SK-N-SH treated with all-trans-retinoic acid at 6 μM for 48 hours (cell line): ENCODE data around the gene RTRAF.
A peak's percentile ranks its signal among the peaks of the same experiment; 100 is the strongest.

Experiments
- ATAC-seq: fragments of 200-7000 bp; cut with Tn5 transposase; 3 replicates; pipeline ENCODE4 v1.9.1; 2020; ENCODE audit warnings: mild to moderate bottlenecking, moderate library complexity
- ARNTL ChIP-seq: fragments of 450-650 bp; formaldehyde crosslinking; IDR thresholded peaks from 2 replicates; pipeline ENCODE4 v1.5.0; 2020; ENCODE audit warnings: low read depth, mild to moderate bottlenecking, moderate library complexity, borderline replicate concordance
- CSRNP3 ChIP-seq: fragments of 250-450 bp; sonication (Bioruptor Pico); IDR thresholded peaks from 2 replicates; pipeline ENCODE4 v1.5.1; 2021; ENCODE audit warnings: mild to moderate bottlenecking, moderate library complexity
- ESRRG ChIP-seq: fragments of 250-450 bp; sonication (Bioruptor Pico); IDR thresholded peaks from 2 replicates; pipeline ENCODE4 v1.6.1; 2021; ENCODE audit warnings: mild to moderate bottlenecking
- GLIS3 ChIP-seq: fragments of 250-450 bp; sonication (Bioruptor Pico); IDR thresholded peaks from 2 replicates; pipeline ENCODE4 v1.5.0; 2020; ENCODE audit warnings: mild to moderate bottlenecking, moderate library complexity
- ISL1 ChIP-seq: fragments of 250-450 bp; sonication (Bioruptor Pico); IDR thresholded peaks from 2 replicates; pipeline ENCODE4 v2.1.2; 2022; ENCODE audit warnings: mild to moderate bottlenecking, moderate library complexity
- OSR1 ChIP-seq: fragments of 250-450 bp; sonication (Bioruptor Pico); IDR thresholded peaks from 2 replicates; pipeline ENCODE4 v1.8.0; 2022; ENCODE audit warnings: moderate library complexity, mild to moderate bottlenecking, inconsistent platforms
- POU6F1 ChIP-seq: fragments of 250-450 bp; sonication (Bioruptor Pico); IDR thresholded peaks from 2 replicates; pipeline ENCODE4 v1.8.0; 2021; ENCODE audit warnings: low read depth, mild to moderate bottlenecking, moderate library complexity, borderline replicate concordance
- PPARA ChIP-seq: fragments of 250-450 bp; sonication (Bioruptor Pico); IDR thresholded peaks from 2 replicates; pipeline ENCODE4 v1.5.0; 2020; ENCODE audit warnings: mild to moderate bottlenecking, borderline replicate concordance
- RARB ChIP-seq: fragments of 250-450 bp; sonication (Bioruptor Pico); IDR thresholded peaks from 2 replicates; pipeline ENCODE4 v1.8.0; 2021; ENCODE audit warnings: mild to moderate bottlenecking, moderate library complexity
- SNAI2 ChIP-seq: fragments of 250-450 bp; sonication (Bioruptor Pico); IDR thresholded peaks from 2 replicates; pipeline ENCODE4 v1.5.0; 2020; ENCODE audit warnings: mild to moderate bottlenecking, moderate library complexity
- TCF4 ChIP-seq: fragments of 250-450 bp; sonication (Bioruptor Pico); IDR thresholded peaks from 2 replicates; pipeline ENCODE4 v1.8.0; 2021; ENCODE audit warnings: mild to moderate bottlenecking, moderate library complexity, borderline replicate concordance
- TOX ChIP-seq: fragments of 250-450 bp; sonication (Bioruptor Pico); IDR thresholded peaks from 2 replicates; pipeline ENCODE4 v1.8.0; 2021; ENCODE audit warnings: mild to moderate bottlenecking, moderate library complexity, borderline replicate concordance
- TSHZ2 ChIP-seq: fragments of 250-450 bp; sonication (Bioruptor Pico); IDR thresholded peaks from 2 replicates; pipeline ENCODE4 v1.5.0; 2020; ENCODE audit warnings: mild to moderate bottlenecking, moderate library complexity
- ZC3H10 ChIP-seq: fragments of 250-450 bp; sonication (Bioruptor Pico); IDR thresholded peaks from 2 replicates; pipeline ENCODE4 v1.5.1; 2021; ENCODE audit warnings: mild to moderate bottlenecking, moderate library complexity
- ZFP30 ChIP-seq: fragments of 450-650 bp; formaldehyde crosslinking; IDR thresholded peaks from 2 replicates; pipeline ENCODE4 v1.5.0; 2022; ENCODE audit warnings: mild to moderate bottlenecking, moderate library complexity
- ZNF565 ChIP-seq: fragments of 450-650 bp; formaldehyde crosslinking; conservative IDR thresholded peaks from 2 replicates; pipeline ENCODE4 v1.5.0; 2020; ENCODE audit warnings: low read depth, mild to moderate bottlenecking, moderate library complexity
- ZNF70 ChIP-seq: fragments of 450-650 bp; formaldehyde crosslinking; IDR thresholded peaks from 2 replicates; pipeline ENCODE4 v1.5.0; 2020; ENCODE audit warnings: mild to moderate bottlenecking, moderate library complexity
- ZNF8 ChIP-seq: fragments of 450-650 bp; formaldehyde crosslinking; IDR thresholded peaks from 2 replicates; pipeline ENCODE4 v1.5.0; 2020; ENCODE audit warnings: mild to moderate bottlenecking, moderate library complexity
- TF ChIP-seq, protein P1 (sequence below): fragments of 250-450 bp; sonication (Bioruptor Pico); IDR thresholded peaks from 2 replicates; pipeline ENCODE4 v1.5.1; 2020; ENCODE audit warnings: low read depth, mild to moderate bottlenecking, moderate library complexity
- TF ChIP-seq, protein P2 (sequence below): fragments of 250-450 bp; sonication (Bioruptor Pico); IDR thresholded peaks from 2 replicates; pipeline ENCODE4 v1.8.0; 2020; ENCODE audit warnings: mild to moderate bottlenecking, moderate library complexity, borderline replicate concordance

Gene RTRAF

DNA sequence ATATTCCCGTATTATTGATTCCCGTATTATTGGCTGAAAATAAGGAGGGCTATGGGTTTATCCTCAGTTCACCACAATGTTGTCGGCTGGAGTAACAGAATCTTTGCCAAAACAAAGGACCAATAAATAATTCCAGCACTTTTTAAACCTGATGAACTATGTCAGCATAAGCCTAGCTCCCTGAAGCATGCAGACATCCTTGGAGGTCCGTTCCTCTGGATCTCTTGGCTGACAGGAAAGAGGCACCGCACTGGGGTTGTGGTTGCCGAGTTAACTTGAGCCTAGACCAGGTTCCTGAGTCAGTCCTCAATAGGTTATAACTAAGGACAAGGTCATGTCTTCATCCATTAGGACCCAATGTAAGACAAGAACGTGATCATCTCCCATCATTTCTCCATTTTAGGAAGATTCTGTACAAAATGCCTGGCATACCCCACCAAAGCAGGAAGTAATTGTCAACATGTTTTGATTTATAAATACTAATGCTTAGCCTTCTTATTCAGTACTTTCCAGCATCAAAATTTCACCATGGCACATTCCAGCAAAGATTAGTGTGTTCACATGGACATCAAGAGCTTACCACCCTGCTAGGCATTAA is 43.0 kb downstream of the RTRAF start (continued):
- TF ChIP-seq RARB (CRISPR knock-in tag) (no peak), ESRRG (no peak), TCF4 (CRISPR knock-in tag) (no peak), ZFP30 (CRISPR knock-in tag) (no peak), ISL1 (CRISPR knock-in tag) (no peak), ZC3H10 (CRISPR knock-in tag) (no peak)
- TF ChIP-seq, all 23 proteins: peak for 0

DNA sequence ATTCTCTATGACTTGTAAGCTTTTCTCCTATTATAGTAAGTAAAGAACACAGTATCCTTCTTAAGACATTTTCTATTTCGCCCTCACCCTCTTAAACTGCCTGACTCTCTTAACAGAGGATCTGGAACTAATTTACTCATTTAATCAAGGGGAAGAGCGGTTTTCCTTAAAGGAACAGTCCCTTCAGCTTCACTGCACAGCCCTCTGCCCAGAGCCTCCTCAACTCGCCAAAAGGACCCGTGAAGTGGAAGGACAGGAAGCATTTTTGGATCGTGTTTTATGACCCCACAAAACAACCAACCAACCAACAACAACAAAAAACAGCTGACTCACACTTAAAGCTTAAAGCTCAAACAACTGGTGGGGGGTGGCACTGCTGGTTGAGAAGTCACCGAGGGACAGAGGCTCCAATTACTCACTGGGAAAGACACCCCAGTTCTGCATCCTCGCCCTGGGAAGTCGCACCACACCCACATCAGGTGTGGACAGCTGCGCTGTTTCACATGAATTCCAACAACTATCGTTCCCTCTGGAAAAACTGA is 43.8 kb downstream of the RTRAF start:
- ATAC-seq = peak; percentile 89
- TF ChIP-seq CSRNP3 (CRISPR knock-in tag) = no peak
- no peak for TF ChIP-seq POU6F1 (CRISPR knock-in tag)
- TF ChIP-seq ZNF8 = no peak
- TF ChIP-seq, protein P1, sequence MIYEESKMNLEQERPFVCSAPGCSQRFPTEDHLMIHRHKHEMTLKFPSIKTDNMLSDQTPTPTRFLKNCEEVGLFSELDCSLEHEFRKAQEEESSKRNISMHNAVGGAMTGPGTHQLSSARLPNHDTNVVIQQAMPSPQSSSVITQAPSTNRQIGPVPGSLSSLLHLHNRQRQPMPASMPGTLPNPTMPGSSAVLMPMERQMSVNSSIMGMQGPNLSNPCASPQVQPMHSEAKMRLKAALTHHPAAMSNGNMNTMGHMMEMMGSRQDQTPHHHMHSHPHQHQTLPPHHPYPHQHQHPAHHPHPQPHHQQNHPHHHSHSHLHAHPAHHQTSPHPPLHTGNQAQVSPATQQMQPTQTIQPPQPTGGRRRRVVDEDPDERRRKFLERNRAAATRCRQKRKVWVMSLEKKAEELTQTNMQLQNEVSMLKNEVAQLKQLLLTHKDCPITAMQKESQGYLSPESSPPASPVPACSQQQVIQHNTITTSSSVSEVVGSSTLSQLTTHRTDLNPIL (CRISPR knock-in tag) = no peak
- TF ChIP-seq GLIS3 = no peak
- no peak for TF ChIP-seq ZNF70 (CRISPR knock-in tag)
- no peak for TF ChIP-seq ISL1 (CRISPR knock-in tag)
- TF ChIP-seq PPARA (CRISPR knock-in tag) = no peak
- no peak for TF ChIP-seq ARNTL (CRISPR knock-in tag)
- no peak for TF ChIP-seq ZNF565 (CRISPR knock-in tag)
- no peak for TF ChIP-seq TSHZ2 (CRISPR knock-in tag)
- no peak for TF ChIP-seq ZC3H10 (CRISPR knock-in tag)
- no peak for TF ChIP-seq SNAI2 (CRISPR knock-in tag)
- TF ChIP-seq TOX (CRISPR knock-in tag) = no peak
- TF ChIP-seq, all 23 proteins: peak for 0

DNA sequence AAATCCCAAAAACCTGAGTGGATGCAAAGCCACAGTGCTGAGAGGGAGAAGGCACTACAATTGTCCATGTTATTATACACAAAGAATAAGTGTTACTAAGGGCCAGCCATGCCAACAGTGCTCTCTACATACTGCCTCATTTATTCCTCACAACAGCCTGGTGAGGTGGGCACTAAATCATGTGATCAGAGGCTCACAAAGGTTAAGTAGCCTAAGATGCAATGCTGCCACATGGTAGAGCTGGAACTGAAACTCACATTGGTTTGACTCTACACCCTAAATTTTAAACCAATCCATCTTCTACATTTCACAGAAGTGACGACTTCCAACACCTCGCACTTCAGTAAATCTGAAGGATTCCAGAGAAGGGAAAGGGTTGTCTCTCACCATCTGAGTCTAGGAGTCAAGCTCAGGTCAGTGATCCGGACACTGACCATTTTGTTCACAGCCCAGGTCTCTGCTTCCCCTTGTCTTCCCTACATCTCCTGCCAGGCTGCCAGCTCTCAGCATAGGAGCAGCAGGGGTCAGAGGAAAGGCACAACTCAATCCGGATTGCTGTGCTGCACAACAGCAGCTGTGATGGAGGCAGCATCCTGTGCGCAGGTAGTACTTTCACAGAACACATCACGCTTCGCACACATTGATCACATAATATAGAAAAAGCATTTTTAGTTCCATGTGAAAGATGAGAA is 49.9 kb downstream of the RTRAF start:
- ATAC-seq = no peak
- TF ChIP-seq TOX (CRISPR knock-in tag) (no peak), RARB (CRISPR knock-in tag) (no peak), TSHZ2 (CRISPR knock-in tag) (no peak), CSRNP3 (CRISPR knock-in tag) (no peak), OSR1 (CRISPR knock-in tag) (no peak), SNAI2 (CRISPR knock-in tag) (no peak), ZFP30 (CRISPR knock-in tag) (no peak), ZC3H10 (CRISPR knock-in tag) (no peak), ISL1 (CRISPR knock-in tag) (no peak)
- TF ChIP-seq, protein P1 (CRISPR knock-in tag) = no peak
- TF ChIP-seq, protein P2, sequence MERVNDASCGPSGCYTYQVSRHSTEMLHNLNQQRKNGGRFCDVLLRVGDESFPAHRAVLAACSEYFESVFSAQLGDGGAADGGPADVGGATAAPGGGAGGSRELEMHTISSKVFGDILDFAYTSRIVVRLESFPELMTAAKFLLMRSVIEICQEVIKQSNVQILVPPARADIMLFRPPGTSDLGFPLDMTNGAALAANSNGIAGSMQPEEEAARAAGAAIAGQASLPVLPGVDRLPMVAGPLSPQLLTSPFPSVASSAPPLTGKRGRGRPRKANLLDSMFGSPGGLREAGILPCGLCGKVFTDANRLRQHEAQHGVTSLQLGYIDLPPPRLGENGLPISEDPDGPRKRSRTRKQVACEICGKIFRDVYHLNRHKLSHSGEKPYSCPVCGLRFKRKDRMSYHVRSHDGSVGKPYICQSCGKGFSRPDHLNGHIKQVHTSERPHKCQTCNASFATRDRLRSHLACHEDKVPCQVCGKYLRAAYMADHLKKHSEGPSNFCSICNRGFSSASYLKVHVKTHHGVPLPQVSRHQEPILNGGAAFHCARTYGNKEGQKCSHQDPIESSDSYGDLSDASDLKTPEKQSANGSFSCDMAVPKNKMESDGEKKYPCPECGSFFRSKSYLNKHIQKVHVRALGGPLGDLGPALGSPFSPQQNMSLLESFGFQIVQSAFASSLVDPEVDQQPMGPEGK = no peak
